ENCODE data around the gene DBP. TPM values are rescaled to one million over a fixed set of nuclear protein-coding genes. Genes with fewer than 3 reads are reported as not detected.

The DBP gene
- total RNA-seq, 1 donor: 20.9 TPM

GRCh38 chr19:48609571-48610108 is 27.5 kb downstream of the DBP start:
- no peak overlapping the region for H3K4me3 ChIP-seq (ENCODE audit: low read depth, low read length)
- no peak for DNase-seq (ENCODE audit: low read depth)
- TF ChIP-seq CTCF (IDR thresholded peaks at IDR 0.05; ENCODE audit: insufficient read depth, low read length): no peak

GRCh38 chr19:48608798-48609263 is 28.3 kb downstream of the DBP start:
- TF ChIP-seq CTCF (IDR thresholded peaks at IDR 0.05; ENCODE audit: insufficient read depth, low read length): peak; percentile 58
- DNase-seq (ENCODE audit: low read depth): peak; percentile 39
- no peak overlapping the region for H3K4me3 ChIP-seq (ENCODE audit: low read depth, low read length)

- no peak for TF ChIP-seq CTCF (IDR thresholded peaks at IDR 0.05; ENCODE audit: insufficient read depth, low read length)
- DNase-seq (ENCODE audit: low read depth): no peak
- H3K4me3 ChIP-seq (ENCODE audit: low read depth, low read length): no peak overlapping the region
Observed at GRCh38 chr19:48607359-48607755, 29.8 kb downstream of the DBP start.

- no peak within 1 kb of the TSS for H3K4me3 ChIP-seq (ENCODE audit: low read depth, low read length)
Observed at GRCh38 chr19:48606463-48607358, 30.5 kb downstream of the DBP start, which contains the start of gene SPACA4. Gene SPACA4 (plus strand): TSS chr19:48606742. CDS start chr19:48606979, 237 bp downstream.

GRCh38 chr19:48603850-48604249 is 33.3 kb downstream of the DBP start:
- no peak for DNase-seq (ENCODE audit: low read depth)
- TF ChIP-seq CTCF (IDR thresholded peaks at IDR 0.05; ENCODE audit: insufficient read depth, low read length): no peak
- no peak overlapping the region for H3K4me3 ChIP-seq (ENCODE audit: low read depth, low read length)

More at GRCh38 chr19:48606463-48607358, 30.5 kb downstream of the DBP start, which contains the start of gene SPACA4:
- DNase-seq (ENCODE audit: low read depth): no peak
- TF ChIP-seq CTCF (IDR thresholded peaks at IDR 0.05; ENCODE audit: insufficient read depth, low read length): no peak

- TF ChIP-seq CTCF (IDR thresholded peaks at IDR 0.05; ENCODE audit: insufficient read depth, low read length): no peak
- H3K4me3 ChIP-seq (ENCODE audit: low read depth, low read length): no peak overlapping the region
- DNase-seq (ENCODE audit: low read depth): no peak
Observed at GRCh38 chr19:48603449-48603848, 33.7 kb downstream of the DBP start.

Data from fibroblast of the aortic adventitia (primary cell).